HCT116 (cell line): Measurements from ENCODE around the gene SYNGAP1. TPM values are rescaled to one million over a fixed set of nuclear protein-coding genes. Genes with fewer than 3 reads are reported as not detected.

Experiments
- ATAC-seq: fragments of 200-7000 bp; cut with Tn5 transposase; 2 replicates; pipeline ENCODE4 v1.9.1; 2020; ENCODE audit warnings: mild to moderate bottlenecking, moderate library complexity
- BruUV-seq: library from RNA; stranded (reverse); fragments of 400-500 nt; replicated peaks from 2 replicates; lab custom pipeline; 2021; lab: Mats Ljungman, UMichigan
- CTCF ChIA-PET: fragments of 300-600 bp; sonication (Branson Sonifier 250); formaldehyde crosslinking; loops from one replicate; lab custom pipeline; 2021; ENCODE audit warnings: antibody characterized with exemption; lab: Charles Lee
- POLR2A ChIA-PET: fragments of 300-600, 350-600 bp; sonication (Branson Sonifier 250); formaldehyde crosslinking; loops from one replicate; lab custom pipeline; 2021; ENCODE audit warnings: antibody characterized with exemption; lab: Charles Lee
- RAD21 ChIA-PET, 2 experiments: fragments of 300-600 bp; sonication (Branson Sonifier 250); formaldehyde crosslinking; loops; one replicate each; lab custom pipeline; 2023; ENCODE audit warnings: low total read pairs in 2 of 2; ENCODE audit not compliant: uncharacterized antibody in 2 of 2, unreplicated experiment in 2 of 2, low non-redundant PET in 1 of 2; lab: Charles Lee
- DNase-seq: peaks from one replicate; pipeline ENCODE4 v3.0.0-alpha.2; 2010; ENCODE audit warnings: low read depth, low spot score
- H2AFZ ChIP-seq: fragments of 200-600 bp; shearing (Covaris generic), sonication (generic); 2 replicates; pipeline ENCODE4 v1.6.1; 2017; ENCODE audit warnings: low read depth, mixed run types, mixed read lengths, antibody characterized with exemption, low read length; ENCODE audit not compliant: poor library complexity, severe bottlenecking
- H3K27ac ChIP-seq: 2 replicates; pipeline ENCODE4 v1.5.1; 2012; ENCODE audit warnings: low read depth, low read length
- H3K27me3 ChIP-seq: fragments of 200-600 bp; sonication (generic); 2 replicates; pipeline ENCODE4 v1.6.1; 2016; ENCODE audit warnings: mixed run types, low read length, mixed read lengths; ENCODE audit not compliant: insufficient read depth
- H3K36me3 ChIP-seq, 2 experiments: fragments of 200-500 bp in 1 of 2; fragments of 200-600 bp in 1 of 2; sonication (Bioruptor generic) in 1 of 2; sonication (generic) in 1 of 2; 2 replicates each; pipeline versions ENCODE4 v1.5.1 to v1.6.1; 2014 to 2016; ENCODE audit warnings: low read length in 2 of 2, inconsistent platforms in 1 of 2, mixed read lengths in 1 of 2, mixed run types in 1 of 2; ENCODE audit not compliant: insufficient read depth in 2 of 2, control insufficient read depth in 1 of 2
- H3K4me1 ChIP-seq, 2 experiments: fragments of 200-600 bp in 1 of 2; sonication (generic) in 1 of 2; 2 replicates each; pipeline versions ENCODE4 v1.5.1 to v1.6.1; 2012 to 2017; ENCODE audit warnings: low read length in 2 of 2, inconsistent platforms in 1 of 2, mild to moderate bottlenecking in 1 of 2, mixed read lengths in 1 of 2, mixed run types in 1 of 2, moderate library complexity in 1 of 2; ENCODE audit not compliant: insufficient read depth in 2 of 2, control insufficient read depth in 1 of 2
- H3K4me2 ChIP-seq: fragments of 200-600 bp; sonication (generic); 2 replicates; pipeline ENCODE4 v1.6.1; 2017; ENCODE audit warnings: mixed run types, low read length, mixed read lengths
- H3K4me3 ChIP-seq, 2 experiments: fragments of 200-600 bp in 1 of 2; sonication (generic) in 1 of 2; replicated peaks in 1 of 2; 2 replicates each; pipeline ENCODE4 v1.5.1; 2011 to 2016; ENCODE audit warnings: low read length in 2 of 2, control low read depth in 1 of 2, low read depth in 1 of 2, mild to moderate bottlenecking in 1 of 2, mixed read lengths in 1 of 2, mixed run types in 1 of 2
- H3K79me2 ChIP-seq: fragments of 200-600 bp; sonication (generic); 2 replicates; pipeline ENCODE4 v1.6.1; 2017; ENCODE audit warnings: mild to moderate bottlenecking, mixed run types, low read length, moderate library complexity, mixed read lengths; ENCODE audit not compliant: insufficient read depth
- H3K9ac ChIP-seq: fragments of 200-600 bp; sonication (generic); 2 replicates; pipeline ENCODE4 v1.6.1; 2016; ENCODE audit warnings: low read length, mixed read lengths
- H3K9me2 ChIP-seq: fragments of 200-600 bp; sonication (generic), shearing (Covaris generic); 2 replicates; pipeline ENCODE4 v1.6.1; 2017; ENCODE audit warnings: mixed run types, mild to moderate bottlenecking, moderate library complexity; ENCODE audit not compliant: insufficient read depth
- H3K9me3 ChIP-seq, 2 experiments: fragments of 200-500 bp in 1 of 2; fragments of 200-600 bp in 1 of 2; sonication (Bioruptor generic) in 1 of 2; sonication (generic) in 1 of 2; 2 replicates each; pipeline ENCODE4 v1.6.1; 2014 to 2017; ENCODE audit warnings: low read length in 2 of 2, mixed read lengths in 2 of 2, inconsistent platforms in 1 of 2, low read depth in 1 of 2, mild to moderate bottlenecking in 1 of 2, mixed run types in 1 of 2, moderate library complexity in 1 of 2; ENCODE audit not compliant: control insufficient read depth in 1 of 2, insufficient read depth in 1 of 2
- H4K20me1 ChIP-seq: fragments of 200-600 bp; sonication (generic), shearing (Covaris generic); 2 replicates; pipeline ENCODE4 v1.6.1; 2017; ENCODE audit warnings: mixed run types, mild to moderate bottlenecking, moderate library complexity; ENCODE audit not compliant: insufficient read depth
- CBX3 ChIP-seq: IDR thresholded peaks from 2 replicates; pipeline ENCODE4 v1.6.1; 2012; ENCODE audit warnings: low read depth
- CTCF ChIP-seq, 3 experiments: fragments of 200-600 bp in 1 of 3; sonication (generic) in 1 of 3; IDR thresholded peaks in 2 of 3; conservative IDR thresholded peaks in 1 of 3; 2 replicates each; pipeline ENCODE4 v1.5.1; 2012 to 2017; ENCODE audit warnings: low read depth in 2 of 3, low read length in 2 of 3, antibody characterized with exemption in 1 of 3, borderline replicate concordance in 1 of 3, control low read depth in 1 of 3, mild to moderate bottlenecking in 1 of 3, mixed read lengths in 1 of 3, mixed run types in 1 of 3, moderate library complexity in 1 of 3; ENCODE audit not compliant: insufficient read depth in 1 of 3
- ELF1 ChIP-seq: IDR thresholded peaks from 2 replicates; pipeline ENCODE4 v1.6.1; 2012; ENCODE audit warnings: low read depth, borderline replicate concordance
- JUND ChIP-seq: IDR thresholded peaks from 2 replicates; pipeline ENCODE4 v1.6.1; 2012
- intact Hi-C: fragments of 100-400 bp; cut with micrococcal nuclease; formaldehyde crosslinking; loops from 2 replicates; pipeline ENCODE4 v1.10.0; 2022
- total RNA-seq: library from RNA; stranded (reverse); gene quantifications from one replicate; pipeline ENCODE4 v1.2.1, GENCODE V29; 2021; ENCODE audit not compliant: unreplicated experiment

Gene SYNGAP1
- total RNA-seq, 1 experiment from 2014 or later = 11.5 TPM

DNA sequence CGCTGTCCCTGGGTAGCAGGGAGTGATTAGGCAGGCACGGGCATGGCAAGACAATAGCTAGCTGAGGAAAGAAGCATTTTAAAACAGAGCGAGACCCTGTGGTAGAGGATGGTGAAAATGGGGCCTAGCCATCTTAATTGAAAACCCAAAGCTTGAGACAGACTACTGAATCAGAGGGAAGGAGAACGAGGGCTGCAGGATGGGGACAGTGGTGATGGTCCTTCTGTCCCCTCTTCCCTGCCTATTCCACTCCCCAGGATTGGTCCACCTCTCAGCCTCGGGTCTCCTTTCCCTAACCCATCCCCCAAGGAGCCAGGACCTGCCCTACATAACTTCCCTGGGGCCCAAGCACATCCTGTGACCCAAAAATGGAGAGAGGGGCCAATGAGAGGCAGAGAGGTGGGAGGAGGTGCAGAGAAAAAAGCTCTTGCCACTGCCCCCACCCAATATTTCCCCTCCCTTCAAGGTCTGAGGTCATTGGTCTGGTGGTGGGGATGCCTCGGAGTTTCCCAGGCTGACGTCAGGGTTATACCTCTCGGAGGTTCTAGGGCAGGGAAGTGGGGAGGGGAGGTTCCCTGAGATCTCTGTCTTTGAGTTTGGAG is 1.1 kb upstream of the SYNGAP1 start:
- Histone ChIP-seq H3K9me2 (no peaks in the 10 kb centered on the region), H4K20me1 (no peaks in the 10 kb centered on the region), H3K4me3 (peak overlapping the region; percentile 33 to 86), H3K36me3 (peaks cover 5 to 18% of the 10 kb centered on the region in 2 experiments; a peak in 2 of 4 replicates), H3K9ac (peak overlapping the region; percentile 70), H3K4me1 (peaks cover 13 to 29% of the 10 kb centered on the region in 2 experiments), H3K79me2 (peaks cover 32% of the 10 kb centered on the region), H3K4me2 (peak overlapping the region; percentile 97), H3K9me3 (no peaks in the 10 kb centered on the region), H2AFZ (no peak overlapping the region), H3K27me3 (no peaks in the 10 kb centered on the region), H3K27ac (peak overlapping the region; percentile 76)
- ATAC-seq (no peak), DNase-seq (no peak)
- RAD21 ChIA-PET = no interaction called here
- TF ChIP-seq ELF1 (no peak), CBX3 (no peak), CTCF (IDR thresholded peaks at IDR 0.05 in 2 of 3, conservative IDR thresholded peaks at IDR 0.05 in 1 of 3; ENCODE audit: borderline replicate concordance in 1 of 3, insufficient read depth in 1 of 3, low read depth in 2 of 3, low read length in 2 of 3) (0 out of 6 replicates have a peak, but pooled peaks of 1 of the 3 experiments have one; percentile 3), JUND (no peak)
- TSS peak; percentile 94 for BruUV-seq
- intact Hi-C loops = loop anchor here (10.0 kb wide), 1 partner anchor 214 kb away; the partner anchor contains the start of genes HSD17B8, RING1, RXRB and SLC39A7
- CTCF ChIA-PET = interaction anchor here (1.0 to 1.4 kb wide), 4 partner anchors 9 to 28 kb away, joined by 3 to 4 read pairs (median 4); no protein-coding TSS in a partner anchor
- POLR2A ChIA-PET = interaction anchor here (0.5 to 1.2 kb wide), 2 partner anchors 10 to 158 kb away, joined by 3 read pairs; no protein-coding TSS in a partner anchor
